Measurements from ENCODE around the gene PRR22. TPM values are rescaled to one million over a fixed set of nuclear protein-coding genes. Genes with fewer than 3 reads are reported as not detected.
A peak's percentile ranks its signal among the peaks of the same experiment; 100 is the strongest.

The PRR22 gene
- total and polyA plus RNA-seq, 9 of the 15 experiments (the other 6 are each of a cell fraction or from before 2014, with no cell fraction given), result 0.03 to 12.0 (median 2.0) TPM; not detected in 1

- TF ChIP-seq FOXK1 (CRISPR knock-in tag; IDR thresholded peaks at IDR 0.05; ENCODE audit: borderline replicate concordance) (no peak), CREM (IDR thresholded peaks at IDR 0.05; ENCODE audit: low read depth) (0 out of 2 replicates have a peak, but pooled peaks have one; percentile 39), NCOA4 (IDR thresholded peaks at IDR 0.05; ENCODE audit: partially characterized antibody) (no peak), BCOR (IDR thresholded peaks at IDR 0.05) (peak; percentile 12; the same call in 1 of the 2 replicates), MTA1 (IDR thresholded peaks at IDR 0.05; ENCODE audit: borderline replicate concordance) (no peak), MXI1 (IDR thresholded peaks at IDR 0.05; ENCODE audit: low read depth, low read length) (peak; percentile 91), ZNF232 (CRISPR knock-in tag; IDR thresholded peaks at IDR 0.05) (no peak), ZNF354B (CRISPR knock-in tag; IDR thresholded peaks at IDR 0.05) (no peak), POLR2B (IDR thresholded peaks at IDR 0.05; ENCODE audit: low read depth, partially characterized antibody) (no peak), MECOM (CRISPR knock-in tag; IDR thresholded peaks at IDR 0.05) (no peak), ATF2 (CRISPR knock-in tag; IDR thresholded peaks at IDR 0.05) (no peak), MAFK (IDR thresholded peaks at IDR 0.05; ENCODE audit: low read length) (no peak), ZNF431 (CRISPR knock-in tag; IDR thresholded peaks at IDR 0.05) (no peak), RAD21 (CRISPR knock-in tag; conservative IDR thresholded peaks at IDR 0.05 in 1 of 2, IDR thresholded peaks at IDR 0.05 in 1 of 2) (no peak), ZNF551 (CRISPR knock-in tag; IDR thresholded peaks at IDR 0.05) (no peak), MNT (conservative IDR thresholded peaks at IDR 0.05) (peak; percentile 83 to 87), PHB2 (IDR thresholded peaks at IDR 0.05; ENCODE audit: low read depth) (no peak), STAT5A (IDR thresholded peaks at IDR 0.05; ENCODE audit: borderline replicate concordance, low read length) (no peak), EP300 (IDR thresholded peaks at IDR 0.05; ENCODE audit: low read length) (no peak), ZNF740 (CRISPR knock-in tag; IDR thresholded peaks at IDR 0.05) (peak; percentile 12; the same call in 1 of the 2 replicates), ZNF740 (tag; IDR thresholded peaks at IDR 0.05) (no peak), CSDE1 (IDR thresholded peaks at IDR 0.05) (no peak), HNRNPL (IDR thresholded peaks at IDR 0.05; ENCODE audit: low read depth, low read length) (no peak), SAP30 (IDR thresholded peaks at IDR 0.05; ENCODE audit: borderline replicate concordance, insufficient read depth, low read depth, low read length, poor library complexity, severe bottlenecking) (peak; percentile 26)
Observed at GRCh38 chr19:5801796-5802619, 17.5 kb upstream of the PRR22 start (continued).

Measured in K562 (cell line).